ES-I3 (cell line): ENCODE data around the gene LCN2.
"Not testable (repeated sequence)": the region's sequence is repeated elsewhere in the genome, so short reads cannot be mapped to it uniquely, and the experiment has no call there.

Experiments used
- H3K36me3 ChIP-seq: 2 replicates; pipeline ENCODE4 v1.6.1; 2013; ENCODE audit warnings: mild to moderate bottlenecking, low read length, control low read depth, moderate library complexity; ENCODE audit not compliant: insufficient read depth
- H3K4me1 ChIP-seq: 2 replicates; pipeline ENCODE4 v1.6.1; 2013; ENCODE audit warnings: mild to moderate bottlenecking, control low read depth, low read length; ENCODE audit not compliant: insufficient read depth
- H3K9ac ChIP-seq: 2 replicates; pipeline ENCODE4 v1.6.1; 2013; ENCODE audit warnings: low read depth, mild to moderate bottlenecking, low read length, moderate library complexity
- H3K9me3 ChIP-seq: 2 replicates; pipeline ENCODE4 v1.6.1; 2013; ENCODE audit warnings: mild to moderate bottlenecking, low read length, moderate library complexity; ENCODE audit not compliant: control insufficient read depth, insufficient read depth

LCN2 gene

DNA sequence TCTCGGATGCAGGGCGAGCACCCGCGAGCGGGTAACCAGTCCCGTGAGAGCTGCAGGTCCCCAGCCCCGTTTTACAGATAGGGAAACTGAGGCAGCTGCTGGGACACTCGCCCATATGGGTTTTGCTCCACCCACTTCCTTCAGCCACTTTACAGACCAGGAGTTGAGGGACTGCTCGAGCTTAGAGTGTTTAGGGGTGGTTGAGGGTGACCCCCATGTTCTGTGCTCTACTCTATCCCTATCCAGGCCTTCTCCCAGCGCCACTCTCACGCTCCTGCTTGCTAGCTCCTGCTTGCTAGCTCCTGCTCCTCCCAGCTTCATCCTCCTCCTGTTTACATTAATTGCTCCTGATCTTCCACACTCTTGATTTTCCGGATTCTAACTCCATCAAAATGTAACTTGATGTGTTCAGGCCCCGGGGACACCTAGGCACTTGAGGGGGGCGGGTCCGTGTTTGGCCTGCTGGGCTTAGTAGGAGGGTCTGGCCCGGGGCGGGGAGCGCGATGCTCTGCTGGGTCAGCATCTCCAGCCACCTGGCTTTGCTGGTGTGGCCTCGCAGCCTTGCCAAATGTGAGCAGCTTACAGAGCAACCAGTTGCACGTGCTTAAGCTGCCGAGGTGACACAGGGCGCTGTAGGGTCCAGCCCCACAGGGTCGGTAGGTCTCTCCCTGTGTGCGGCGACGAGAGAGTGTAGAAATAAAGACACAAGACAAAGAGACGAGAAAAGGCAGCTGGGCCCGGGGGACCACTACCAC is 20.2 kb upstream of the LCN2 start:
- peak overlapping the region; percentile 92 for H3K9ac ChIP-seq
- H3K9me3 ChIP-seq, result no peaks in the 10 kb centered on the region; the same call in 1 of the 2 replicates
- peaks cover 6% of the 10 kb centered on the region for H3K4me1 ChIP-seq

DNA sequence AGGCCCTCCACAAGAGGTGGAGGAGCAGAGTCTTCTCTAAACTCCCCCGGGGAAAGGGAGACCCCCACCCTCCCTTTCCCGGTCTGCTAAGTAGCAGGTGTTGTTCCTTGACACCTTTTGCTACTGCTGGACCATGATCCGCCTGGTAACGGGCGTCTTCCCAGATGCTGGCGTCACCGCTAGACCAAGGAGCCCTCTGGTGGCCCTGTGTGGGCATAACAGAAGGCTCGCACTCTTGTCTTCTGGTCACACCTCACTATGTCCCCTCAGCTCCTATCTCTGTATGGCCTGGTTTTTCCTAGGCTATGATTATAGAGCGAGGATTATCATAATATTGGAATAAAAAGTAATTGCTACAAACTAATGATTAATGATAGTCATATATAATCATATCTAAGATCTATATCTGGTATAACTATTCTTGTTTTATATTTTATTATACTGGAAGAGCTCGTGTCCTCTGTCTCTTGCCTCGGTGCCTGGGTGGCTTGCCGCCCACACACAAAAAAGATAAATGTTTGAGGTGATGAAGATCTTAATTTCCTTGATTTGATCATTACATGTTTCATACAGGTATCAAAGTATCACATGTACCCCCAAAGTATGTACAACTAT is 19.2 kb upstream of the LCN2 start:
- H3K9me3 ChIP-seq, H3K9ac ChIP-seq, H3K36me3 ChIP-seq, H3K4me1 ChIP-seq: not testable (repeated sequence)

More for the DNA sequence above, 20.2 kb upstream of the LCN2 start:
- H3K36me3 ChIP-seq, result peaks cover 3% of the 10 kb centered on the region; the same call in 1 of the 2 replicates

DNA sequence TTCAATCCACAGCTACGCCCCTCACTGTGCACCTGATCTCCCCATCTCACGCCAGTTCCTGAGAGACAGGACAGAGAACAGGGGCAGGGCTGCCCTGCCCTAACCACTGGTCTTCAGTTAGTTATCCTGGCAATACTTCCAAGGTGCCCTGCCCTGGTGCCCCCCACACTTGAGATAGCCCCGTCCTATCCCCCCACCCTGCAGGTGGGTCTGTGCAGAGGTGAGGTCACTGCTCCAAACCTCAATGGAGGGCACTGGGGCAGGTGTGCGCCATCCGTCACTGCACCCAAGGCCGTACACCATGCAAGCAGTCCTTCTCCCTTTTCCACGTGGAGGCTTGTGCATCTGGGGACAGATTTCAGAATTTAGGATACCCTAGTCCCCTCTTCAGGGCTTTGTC is 18.6 kb upstream of the LCN2 start:
- not testable (repeated sequence) for H3K9me3 ChIP-seq, H3K9ac ChIP-seq, H3K36me3 ChIP-seq, H3K4me1 ChIP-seq

DNA sequence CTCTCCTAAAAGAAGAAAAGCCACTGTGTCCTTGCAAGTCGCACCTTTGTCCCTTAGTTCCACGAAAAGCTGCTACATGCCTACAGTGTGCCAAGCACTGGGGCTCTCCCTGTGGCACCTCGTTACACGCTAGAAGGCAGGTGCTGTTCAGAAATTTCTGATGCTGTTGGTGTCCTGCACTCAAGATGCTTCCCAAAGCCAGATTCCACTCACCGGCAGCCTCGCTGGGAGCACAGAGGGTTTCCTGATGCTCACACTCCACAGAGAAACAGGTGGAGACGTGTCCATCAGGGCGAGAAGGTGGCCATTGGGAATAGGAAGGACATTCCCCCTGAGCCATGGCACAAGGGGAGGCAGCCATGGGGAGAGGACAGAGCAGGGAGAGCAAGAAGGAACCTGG is 17.9 kb upstream of the LCN2 start:
- H3K9me3 ChIP-seq, H3K9ac ChIP-seq, H3K4me1 ChIP-seq: not testable (repeated sequence)

DNA sequence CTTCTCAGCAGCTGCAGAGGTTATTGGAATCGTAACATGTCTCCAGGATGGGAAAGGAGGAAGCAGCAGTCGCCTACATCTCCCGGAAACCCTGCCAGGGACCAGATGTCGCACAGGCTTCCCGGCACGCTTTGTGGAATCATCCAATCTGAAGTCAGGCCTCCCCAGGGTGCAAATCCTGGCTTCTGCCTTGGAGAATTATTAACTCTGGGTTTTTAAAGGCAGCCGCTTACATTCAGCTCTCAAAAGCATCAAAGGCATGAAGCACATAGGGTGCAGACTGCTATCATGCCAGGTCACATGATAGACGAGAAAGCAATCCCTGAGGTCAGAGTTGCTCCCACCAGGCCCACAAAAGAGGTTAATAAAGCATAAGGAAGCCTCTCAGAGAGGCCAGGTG is 17.1 kb upstream of the LCN2 start:
- H3K9me3 ChIP-seq, H3K36me3 ChIP-seq, H3K4me1 ChIP-seq, H3K9ac ChIP-seq: not testable (repeated sequence)

More for the DNA sequence above, 17.9 kb upstream of the LCN2 start:
- not testable (repeated sequence) for H3K36me3 ChIP-seq

DNA sequence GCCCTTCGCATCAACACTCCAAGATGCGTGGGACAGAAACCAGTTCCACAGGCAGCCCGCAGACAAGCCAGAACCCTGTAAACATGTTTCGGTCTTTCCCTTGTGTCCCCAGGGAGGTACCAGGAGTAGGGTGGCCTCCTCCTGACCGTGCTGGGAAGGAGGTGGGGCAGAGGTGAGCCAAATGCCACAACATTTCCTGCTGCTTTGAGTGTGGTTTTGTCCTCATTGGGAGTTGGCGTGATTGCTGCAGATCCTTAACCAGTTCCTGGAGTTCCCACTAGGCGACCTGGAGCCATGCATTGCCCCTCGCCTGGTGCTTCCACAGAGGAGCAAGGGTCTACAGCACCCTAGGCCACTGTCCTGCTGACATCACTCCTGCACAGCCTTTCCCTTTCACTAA is 13.7 kb upstream of the LCN2 start:
- H3K9me3 ChIP-seq, H3K36me3 ChIP-seq, H3K9ac ChIP-seq, H3K4me1 ChIP-seq: not testable (repeated sequence)

DNA sequence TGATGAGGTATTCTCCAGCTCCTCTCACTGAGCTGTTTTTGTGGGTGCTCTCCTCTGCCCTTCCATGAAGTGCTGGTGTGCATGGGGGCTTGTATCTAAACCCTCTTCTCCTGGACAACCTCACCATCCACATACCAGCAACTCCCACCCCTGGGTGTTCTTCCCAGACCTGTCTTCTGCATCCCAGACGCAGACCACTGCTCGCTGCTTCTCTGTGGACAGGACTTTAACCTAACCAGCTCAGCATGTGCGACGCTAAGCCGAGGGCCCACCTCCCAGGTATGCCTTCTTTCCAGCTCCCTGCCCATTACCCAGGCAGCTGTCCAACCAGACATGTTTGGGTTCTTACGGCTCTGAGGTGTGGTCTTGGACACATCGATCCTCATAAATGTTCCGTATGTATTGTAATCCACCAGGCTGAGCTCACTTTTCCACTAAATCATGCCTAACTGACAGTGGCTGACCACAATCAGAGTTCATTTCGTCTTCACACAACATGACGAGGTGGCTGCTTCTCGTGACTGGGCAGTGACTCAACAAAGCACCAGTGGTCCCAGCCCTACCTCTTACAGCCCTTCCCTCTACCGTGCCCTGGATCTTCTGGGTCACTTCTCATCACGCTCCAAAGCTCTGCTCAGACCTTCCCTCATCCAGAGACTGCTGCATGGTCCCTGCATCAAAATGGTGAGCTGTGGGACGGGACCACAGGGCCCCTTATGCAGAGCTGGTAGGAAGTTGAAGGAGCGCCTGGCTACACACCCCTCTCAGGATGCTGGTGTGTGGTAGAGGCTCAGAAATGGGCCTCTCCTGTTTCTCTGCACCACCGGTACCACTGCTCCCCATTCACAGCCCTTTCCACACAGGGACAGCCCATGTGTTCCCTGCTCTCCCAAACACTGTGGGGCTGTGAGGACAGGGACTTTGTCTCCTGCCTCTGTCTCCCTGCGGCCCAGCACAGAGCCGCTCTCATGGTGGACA is 12.1 kb upstream of the LCN2 start:
- Histone ChIP-seq H3K4me1 (no peaks in the 10 kb centered on the region), H3K9me3 (no peaks in the 10 kb centered on the region), H3K9ac (no peak overlapping the region), H3K36me3 (no peaks in the 10 kb centered on the region)

DNA sequence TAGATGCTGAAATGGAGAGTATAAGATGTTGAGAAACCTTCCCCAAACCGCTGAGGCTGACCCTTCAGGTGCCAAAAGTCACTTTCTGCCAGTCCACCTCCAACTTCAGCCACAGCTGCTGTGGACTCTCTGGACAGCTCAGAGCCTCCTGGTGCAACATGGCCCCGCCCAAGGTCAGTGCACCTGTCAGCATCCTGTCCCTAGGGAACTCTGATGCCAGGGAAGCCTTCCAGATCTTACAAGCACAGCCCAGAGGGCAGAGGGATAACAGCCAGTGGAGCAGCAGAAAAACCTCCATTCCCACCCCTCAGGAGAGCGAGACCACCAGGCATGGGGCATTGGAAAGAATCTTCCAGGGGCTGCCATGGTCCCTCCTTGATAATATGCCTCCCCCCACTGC is 11.3 kb upstream of the LCN2 start:
- H3K36me3 ChIP-seq, result no peaks in the 10 kb centered on the region
- no peak overlapping the region for H3K9ac ChIP-seq
- H3K9me3 ChIP-seq, result no peaks in the 10 kb centered on the region
- no peaks in the 10 kb centered on the region for H3K4me1 ChIP-seq

DNA sequence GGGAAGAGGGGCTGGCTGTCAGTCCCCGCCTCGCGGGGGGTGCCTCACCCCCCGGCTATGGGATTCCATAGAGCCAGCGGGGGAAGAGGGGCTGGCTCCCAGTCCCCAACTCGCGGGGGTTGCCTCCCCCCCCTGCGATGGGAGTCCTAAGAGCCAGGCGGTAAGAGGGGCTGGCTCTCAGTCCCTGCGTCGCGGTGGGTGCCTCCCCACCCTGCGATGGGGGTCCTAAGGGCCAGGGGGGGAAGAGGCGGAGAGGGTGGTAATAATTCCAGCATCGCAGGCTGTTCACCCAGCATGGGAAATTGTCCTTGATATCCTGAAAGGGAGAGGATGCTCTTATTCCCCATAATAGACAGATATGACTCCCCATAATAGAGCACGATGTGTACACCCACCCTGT is 9.6 kb upstream of the LCN2 start:
- Histone ChIP-seq H3K9me3 (no peaks in the 10 kb centered on the region), H3K4me1 (no peaks in the 10 kb centered on the region), H3K9ac (no peak overlapping the region), H3K36me3 (no peaks in the 10 kb centered on the region)

DNA sequence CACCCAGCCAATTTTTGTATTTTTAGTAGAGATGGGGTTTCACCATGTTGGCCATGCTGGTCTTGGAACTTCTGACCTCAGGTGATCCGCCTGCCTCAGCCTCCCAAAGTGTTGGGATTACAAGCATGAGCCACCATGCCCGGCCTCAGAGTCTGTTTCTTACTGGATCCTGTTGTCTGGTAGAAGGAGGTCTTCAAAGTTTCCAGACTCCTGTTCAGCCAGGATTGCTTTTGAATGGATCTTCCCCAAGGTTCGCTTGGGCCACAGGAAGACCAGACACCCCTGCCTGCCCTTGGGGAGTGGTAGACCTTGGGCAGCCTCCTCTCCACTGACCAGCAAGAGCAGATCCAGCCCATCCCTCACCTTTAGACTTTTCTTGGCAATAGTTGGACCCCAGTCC is 7.6 kb upstream of the LCN2 start:
- H3K36me3 ChIP-seq, result no peaks in the 10 kb centered on the region
- no peaks in the 10 kb centered on the region for H3K9me3 ChIP-seq
- no peak overlapping the region for H3K9ac ChIP-seq
- H3K4me1 ChIP-seq, result no peaks in the 10 kb centered on the region

DNA sequence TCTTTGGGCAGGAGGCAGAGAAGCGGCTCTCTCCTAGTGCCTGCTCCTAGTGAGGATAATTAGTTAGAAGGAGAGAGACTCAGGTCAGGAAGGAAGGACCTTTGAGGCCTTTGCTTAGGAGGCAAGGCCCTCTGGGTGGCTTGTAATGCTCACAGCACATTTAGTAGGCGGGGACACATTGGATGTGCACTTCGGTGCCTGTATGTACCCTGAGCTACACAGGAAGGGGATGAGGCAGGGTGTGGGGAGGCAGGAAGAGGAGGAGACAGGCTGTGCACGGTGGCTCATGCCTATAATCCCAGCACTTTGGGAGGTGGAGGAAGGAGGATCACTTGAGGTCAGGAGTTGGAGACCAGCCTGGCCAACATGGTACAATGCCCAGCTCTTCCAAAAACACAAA is 7.2 kb upstream of the LCN2 start:
- H3K9me3 ChIP-seq, result no peaks in the 10 kb centered on the region
- H3K36me3 ChIP-seq, result no peaks in the 10 kb centered on the region
- no peaks in the 10 kb centered on the region for H3K4me1 ChIP-seq
- H3K9ac ChIP-seq, result no peak overlapping the region

DNA sequence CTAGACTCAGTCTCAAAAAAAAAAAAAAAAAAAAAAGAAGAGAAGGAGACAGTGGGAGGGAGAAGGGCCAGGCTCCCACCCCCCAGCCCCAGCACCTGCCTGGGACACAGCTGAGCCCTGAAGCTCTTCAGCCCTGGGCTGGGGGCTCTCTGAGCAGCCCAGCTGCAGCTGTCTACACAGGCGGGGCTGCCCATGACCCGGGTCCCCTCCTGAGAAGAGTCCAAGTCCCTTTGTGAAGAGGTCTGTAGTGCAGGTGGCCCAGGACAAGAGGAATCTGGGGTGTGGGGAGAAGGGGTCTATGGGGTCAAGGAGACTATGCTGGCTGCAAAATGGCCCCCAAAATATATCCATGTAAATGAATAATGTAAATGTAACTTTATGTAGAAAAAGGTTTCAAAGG is 6.7 kb upstream of the LCN2 start:
- Histone ChIP-seq H3K9ac (no peak overlapping the region), H3K4me1 (no peaks in the 10 kb centered on the region), H3K9me3 (no peaks in the 10 kb centered on the region)

DNA sequence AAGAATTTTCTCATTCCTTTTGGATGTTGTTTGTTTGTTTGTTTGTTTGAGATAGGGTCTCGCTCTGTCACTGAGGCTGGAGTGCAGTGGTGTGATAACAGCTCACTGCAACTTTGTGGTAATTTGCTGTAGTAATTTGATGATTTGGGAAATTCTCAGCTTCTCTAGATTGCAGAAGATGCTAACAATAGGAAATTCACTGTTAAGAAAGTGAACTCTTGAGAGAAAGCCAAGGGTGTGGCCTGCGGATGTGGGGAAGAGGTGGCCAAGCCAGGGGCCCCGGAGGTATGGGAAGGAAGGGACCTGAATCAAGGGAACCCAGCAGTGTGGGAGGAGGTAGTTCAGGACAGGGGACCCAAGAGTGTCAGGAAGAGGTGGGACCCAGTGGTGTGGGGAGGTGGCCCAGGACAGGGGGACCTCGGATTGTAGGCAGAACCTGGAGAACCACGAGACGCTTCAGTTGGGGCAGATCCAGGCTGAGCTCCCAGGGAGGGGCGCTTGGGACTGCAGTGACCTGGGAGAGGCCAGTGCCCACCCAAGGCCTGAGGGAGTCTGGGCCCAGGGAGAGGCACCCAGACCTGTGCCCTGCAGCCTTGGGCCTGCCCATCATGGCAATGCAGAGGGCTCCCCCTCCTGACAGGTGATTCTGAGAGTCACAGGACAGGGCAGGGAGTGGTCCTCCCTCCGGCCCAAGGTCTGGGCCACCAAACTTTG is 5.6 kb upstream of the LCN2 start:
- no peak overlapping the region for H3K9ac ChIP-seq
- no peaks in the 10 kb centered on the region for H3K36me3 ChIP-seq
- no peaks in the 10 kb centered on the region for H3K4me1 ChIP-seq
- H3K9me3 ChIP-seq, result no peaks in the 10 kb centered on the region

More for the DNA sequence above, 6.7 kb upstream of the LCN2 start:
- H3K36me3 ChIP-seq, result no peaks in the 10 kb centered on the region
